ENCODE results near the gene SIAH3.

The SIAH3 gene

GRCh38 chr13:45781553-45782326 is 69.8 kb downstream of the SIAH3 start:
- TF ChIP-seq POLR2AphosphoS5 (IDR thresholded peaks at IDR 0.05; ENCODE audit: low read depth, low read length) (no peak), FOXP2 (optimal IDR thresholded peaks at IDR 0.05; ENCODE audit: borderline replicate concordance, extremely low read depth, extremely low read length, insufficient read depth) (no peak), SIN3A (IDR thresholded peaks at IDR 0.05; ENCODE audit: borderline replicate concordance, insufficient read depth, low read length) (no peak)

- TF ChIP-seq POLR2AphosphoS5 (IDR thresholded peaks at IDR 0.05; ENCODE audit: low read depth, low read length), result no peak
- TF ChIP-seq TAF1 (IDR thresholded peaks at IDR 0.05; ENCODE audit: borderline replicate concordance, insufficient read depth, low read length), result no peak
- TF ChIP-seq REST (IDR thresholded peaks at IDR 0.05; ENCODE audit: insufficient read depth in 1 of 2, low read depth in 2 of 2, low read length in 2 of 2), result no peak
- no peak for TF ChIP-seq SIN3A (IDR thresholded peaks at IDR 0.05; ENCODE audit: borderline replicate concordance, insufficient read depth, low read length)
- no peak for TF ChIP-seq FOXP2 (optimal IDR thresholded peaks at IDR 0.05; ENCODE audit: borderline replicate concordance, extremely low read depth, extremely low read length, insufficient read depth)
Observed at GRCh38 chr13:45779901-45780300, 71.7 kb downstream of the SIAH3 start.

- TF ChIP-seq FOXP2 (optimal IDR thresholded peaks at IDR 0.05; ENCODE audit: borderline replicate concordance, extremely low read depth, extremely low read length, insufficient read depth), result no peak
- TF ChIP-seq TAF1 (IDR thresholded peaks at IDR 0.05; ENCODE audit: borderline replicate concordance, insufficient read depth, low read length), result no peak
- TF ChIP-seq SIN3A (IDR thresholded peaks at IDR 0.05; ENCODE audit: borderline replicate concordance, insufficient read depth, low read length), result no peak
- TF ChIP-seq POLR2AphosphoS5 (IDR thresholded peaks at IDR 0.05; ENCODE audit: low read depth, low read length), result no peak
- no peak for TF ChIP-seq REST (IDR thresholded peaks at IDR 0.05; ENCODE audit: insufficient read depth in 1 of 2, low read depth in 2 of 2, low read length in 2 of 2)
Observed at GRCh38 chr13:45778882-45779281, 72.7 kb downstream of the SIAH3 start.

- TF ChIP-seq REST (IDR thresholded peaks at IDR 0.05; ENCODE audit: insufficient read depth in 1 of 2, low read depth in 2 of 2, low read length in 2 of 2) (no peak), SIN3A (IDR thresholded peaks at IDR 0.05; ENCODE audit: borderline replicate concordance, insufficient read depth, low read length) (no peak), POLR2AphosphoS5 (IDR thresholded peaks at IDR 0.05; ENCODE audit: low read depth, low read length) (no peak), FOXP2 (optimal IDR thresholded peaks at IDR 0.05; ENCODE audit: borderline replicate concordance, extremely low read depth, extremely low read length, insufficient read depth) (no peak), TAF1 (IDR thresholded peaks at IDR 0.05; ENCODE audit: borderline replicate concordance, insufficient read depth, low read length) (no peak)
Observed at GRCh38 chr13:45776748-45777147, 74.8 kb downstream of the SIAH3 start.

GRCh38 chr13:45775401-45775963 is 76.1 kb downstream of the SIAH3 start:
- no peak for TF ChIP-seq FOXP2 (optimal IDR thresholded peaks at IDR 0.05; ENCODE audit: borderline replicate concordance, extremely low read depth, extremely low read length, insufficient read depth)
- no peak for TF ChIP-seq SIN3A (IDR thresholded peaks at IDR 0.05; ENCODE audit: borderline replicate concordance, insufficient read depth, low read length)
- TF ChIP-seq POLR2AphosphoS5 (IDR thresholded peaks at IDR 0.05; ENCODE audit: low read depth, low read length), result no peak
- no peak for TF ChIP-seq REST (IDR thresholded peaks at IDR 0.05; ENCODE audit: insufficient read depth in 1 of 2, low read depth in 2 of 2, low read length in 2 of 2)
- no peak for TF ChIP-seq TAF1 (IDR thresholded peaks at IDR 0.05; ENCODE audit: borderline replicate concordance, insufficient read depth, low read length)
